Fibroblast of skin of back (primary cell): Measurements from ENCODE around the gene MED23. TPM values are rescaled to one million over a fixed set of nuclear protein-coding genes. Genes with fewer than 3 reads are reported as not detected.

ENCODE experiments used
- DNase-seq: peaks from one replicate; pipeline ENCODE4 v3.0.0-alpha.2; 2013
- polyA plus RNA-seq, 2 experiments: library from polyadenylated mRNA; unstranded; fragments of 120-200 nt; gene quantifications; one replicate each; pipeline ENCODE4 v1.2.1, GENCODE V29; 2013; ENCODE audit not compliant: insufficient read length in 2 of 2

Gene MED23, protein sequence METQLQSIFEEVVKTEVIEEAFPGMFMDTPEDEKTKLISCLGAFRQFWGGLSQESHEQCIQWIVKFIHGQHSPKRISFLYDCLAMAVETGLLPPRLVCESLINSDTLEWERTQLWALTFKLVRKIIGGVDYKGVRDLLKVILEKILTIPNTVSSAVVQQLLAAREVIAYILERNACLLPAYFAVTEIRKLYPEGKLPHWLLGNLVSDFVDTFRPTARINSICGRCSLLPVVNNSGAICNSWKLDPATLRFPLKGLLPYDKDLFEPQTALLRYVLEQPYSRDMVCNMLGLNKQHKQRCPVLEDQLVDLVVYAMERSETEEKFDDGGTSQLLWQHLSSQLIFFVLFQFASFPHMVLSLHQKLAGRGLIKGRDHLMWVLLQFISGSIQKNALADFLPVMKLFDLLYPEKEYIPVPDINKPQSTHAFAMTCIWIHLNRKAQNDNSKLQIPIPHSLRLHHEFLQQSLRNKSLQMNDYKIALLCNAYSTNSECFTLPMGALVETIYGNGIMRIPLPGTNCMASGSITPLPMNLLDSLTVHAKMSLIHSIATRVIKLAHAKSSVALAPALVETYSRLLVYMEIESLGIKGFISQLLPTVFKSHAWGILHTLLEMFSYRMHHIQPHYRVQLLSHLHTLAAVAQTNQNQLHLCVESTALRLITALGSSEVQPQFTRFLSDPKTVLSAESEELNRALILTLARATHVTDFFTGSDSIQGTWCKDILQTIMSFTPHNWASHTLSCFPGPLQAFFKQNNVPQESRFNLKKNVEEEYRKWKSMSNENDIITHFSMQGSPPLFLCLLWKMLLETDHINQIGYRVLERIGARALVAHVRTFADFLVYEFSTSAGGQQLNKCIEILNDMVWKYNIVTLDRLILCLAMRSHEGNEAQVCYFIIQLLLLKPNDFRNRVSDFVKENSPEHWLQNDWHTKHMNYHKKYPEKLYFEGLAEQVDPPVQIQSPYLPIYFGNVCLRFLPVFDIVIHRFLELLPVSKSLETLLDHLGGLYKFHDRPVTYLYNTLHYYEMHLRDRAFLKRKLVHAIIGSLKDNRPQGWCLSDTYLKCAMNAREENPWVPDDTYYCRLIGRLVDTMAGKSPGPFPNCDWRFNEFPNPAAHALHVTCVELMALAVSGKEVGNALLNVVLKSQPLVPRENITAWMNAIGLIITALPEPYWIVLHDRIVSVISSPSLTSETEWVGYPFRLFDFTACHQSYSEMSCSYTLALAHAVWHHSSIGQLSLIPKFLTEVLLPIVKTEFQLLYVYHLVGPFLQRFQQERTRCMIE (N-terminal part only)
- 14.5 TPM for polyA plus RNA-seq (2013, experiment 1 of 2; ENCODE audit: insufficient read length)
- 14.5 TPM for polyA plus RNA-seq (2013, experiment 2 of 2; ENCODE audit: insufficient read length)

DNA sequence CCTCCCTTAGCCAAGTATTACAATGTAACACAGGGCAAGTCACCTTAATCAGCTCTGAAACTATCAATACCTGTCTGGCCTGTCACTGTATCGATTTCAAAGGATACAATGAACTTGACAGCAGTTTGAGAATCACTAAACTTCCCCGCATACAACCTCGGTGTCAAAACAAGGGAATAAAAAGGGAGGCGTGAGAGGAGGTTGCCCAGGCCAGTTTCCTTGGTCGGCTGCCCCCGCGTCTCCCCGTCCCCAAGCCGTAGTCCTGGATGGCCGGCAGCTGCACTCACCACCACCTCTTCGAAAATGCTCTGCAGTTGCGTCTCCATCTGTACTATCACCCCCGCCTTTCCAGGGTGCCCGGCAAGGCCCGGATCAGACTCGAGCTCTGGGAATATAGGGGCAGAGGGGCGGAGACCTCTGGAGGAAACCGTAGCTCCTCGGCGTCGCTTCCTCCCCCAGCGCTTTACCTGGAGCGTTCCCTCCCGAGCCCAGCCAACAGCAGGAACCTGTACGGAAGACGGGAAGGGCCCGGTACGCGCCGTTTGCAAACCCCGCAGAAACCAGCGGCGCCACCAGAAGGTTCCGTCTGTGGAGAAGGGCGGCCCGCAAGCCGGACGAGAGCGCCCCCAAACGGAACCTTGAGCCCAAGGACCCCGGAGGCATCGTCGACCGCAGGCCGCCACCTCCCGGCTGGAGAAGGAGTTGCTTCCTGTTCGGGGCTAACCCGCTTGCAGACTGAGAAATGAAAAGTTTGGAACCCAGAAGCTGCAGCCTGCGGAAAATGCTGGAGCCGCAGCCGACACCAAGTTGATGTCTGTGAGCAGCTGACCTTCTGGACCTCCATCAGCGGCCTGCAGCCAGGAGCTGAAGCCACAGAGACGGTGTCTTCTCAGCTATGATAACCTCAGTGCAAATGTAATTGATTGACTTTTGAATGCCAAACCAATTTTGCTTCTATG is at the start of gene MED23:
Gene MED23 (minus strand): TSS at position 519 of the 959 bp plus-strand sequence. CDS start 193 bp downstream, at position 326.
- DNase-seq: peak; percentile 92

DNA sequence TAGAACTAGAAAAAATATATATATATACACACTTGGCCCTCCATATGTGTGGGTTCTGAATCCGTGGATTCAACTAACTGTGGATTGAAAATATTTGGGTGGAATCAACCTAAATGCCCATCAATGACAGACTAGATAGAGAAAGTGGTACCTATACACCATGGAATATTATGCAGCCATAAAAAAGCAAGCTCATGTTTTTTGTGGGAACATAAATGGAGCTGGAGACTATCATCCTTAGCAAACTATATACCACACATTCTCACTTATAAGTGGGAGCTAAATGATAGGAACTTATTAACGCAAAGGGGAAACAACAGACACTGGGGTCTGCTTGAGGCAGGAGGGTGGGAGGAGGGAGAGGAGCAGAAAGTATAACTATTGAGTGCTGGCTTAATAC is 45.1 kb upstream of the MED23 start:
- DNase-seq: no peak

DNA sequence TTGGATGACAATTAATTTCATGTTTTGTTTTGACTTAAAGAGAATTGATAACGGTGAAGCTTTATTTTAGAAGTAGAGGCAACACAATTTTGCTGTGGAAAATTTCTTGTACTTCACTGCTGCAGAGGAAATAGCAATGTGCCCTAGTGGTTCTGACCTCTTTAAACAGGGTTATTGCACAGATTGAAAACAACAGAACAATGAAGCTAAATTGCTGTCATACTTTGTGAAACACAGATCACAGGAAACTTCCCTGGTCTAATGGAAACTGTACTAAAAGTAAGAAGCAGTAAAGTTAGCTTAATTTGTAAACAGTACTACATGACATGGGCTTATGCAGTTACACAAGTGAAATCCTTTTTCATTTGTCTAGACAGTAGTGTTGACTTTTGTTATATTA is 41.8 kb upstream of the MED23 start:
- no peak for DNase-seq

DNA sequence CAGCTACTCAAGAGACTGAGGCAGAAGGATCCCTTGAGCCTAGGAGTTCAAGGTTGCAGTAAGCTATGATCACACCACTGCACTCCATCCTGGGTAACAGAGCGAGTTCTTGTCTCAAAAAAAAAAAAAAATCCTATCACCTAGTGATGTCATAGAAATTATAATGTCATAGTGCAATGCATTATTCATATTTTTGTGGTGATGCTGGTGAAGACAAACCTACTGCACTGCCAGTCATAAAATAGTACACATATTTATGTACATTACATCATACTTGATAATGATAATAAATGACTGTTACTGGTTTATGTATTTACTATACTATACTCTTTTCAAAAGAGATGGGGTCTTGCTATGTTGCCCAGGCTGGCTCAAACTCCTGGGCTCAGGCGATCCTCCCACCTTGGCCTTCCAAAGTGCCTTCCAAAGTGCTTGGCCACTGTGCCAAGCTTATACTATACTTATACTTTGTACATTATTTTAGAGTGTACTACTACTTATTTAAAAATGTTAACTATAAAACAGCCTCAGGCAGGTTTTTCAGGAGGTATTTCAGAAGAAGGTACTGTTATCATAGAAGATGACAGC is 35.6 kb upstream of the MED23 start:
- DNase-seq: no peak

DNA sequence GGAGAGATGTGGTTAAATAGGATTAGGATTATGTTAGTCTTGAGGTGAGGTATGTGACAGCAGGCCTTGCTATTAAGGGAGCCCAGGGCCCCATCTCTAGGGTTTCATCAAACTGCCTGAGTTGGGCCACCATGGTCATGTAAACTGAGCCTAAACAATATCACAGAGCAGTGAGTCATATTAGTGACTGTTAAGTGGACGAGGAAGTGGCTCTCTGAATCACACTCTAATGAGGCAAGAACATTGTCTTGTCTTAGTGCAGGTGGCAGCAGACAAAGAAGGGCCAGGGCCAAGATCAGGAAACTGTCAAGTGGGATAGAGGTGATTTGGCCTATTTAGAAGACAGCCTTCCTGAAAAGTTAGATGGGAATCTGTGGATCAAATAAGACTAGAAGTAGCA is 32.2 kb upstream of the MED23 start:
- peak; percentile 23 for DNase-seq

DNA sequence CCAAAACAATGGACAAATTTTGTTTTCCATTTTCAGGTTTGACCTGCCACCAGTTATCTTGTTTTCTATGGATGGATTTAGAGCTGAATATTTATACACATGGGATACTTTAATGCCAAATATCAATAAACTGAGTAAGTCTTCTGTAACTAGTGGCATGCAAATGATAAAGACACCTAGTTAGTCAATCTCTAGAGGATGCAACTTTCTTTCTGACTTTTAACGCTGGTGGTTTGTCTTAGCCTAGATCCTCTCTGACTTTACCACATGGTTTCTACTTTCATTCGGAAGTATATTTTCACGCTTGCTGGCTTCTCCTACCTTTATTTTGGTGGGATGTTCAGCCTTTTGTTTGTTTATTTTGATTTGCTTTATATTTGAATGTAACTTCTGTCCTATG is 30.2 kb upstream of the MED23 start:
- no peak for DNase-seq

DNA sequence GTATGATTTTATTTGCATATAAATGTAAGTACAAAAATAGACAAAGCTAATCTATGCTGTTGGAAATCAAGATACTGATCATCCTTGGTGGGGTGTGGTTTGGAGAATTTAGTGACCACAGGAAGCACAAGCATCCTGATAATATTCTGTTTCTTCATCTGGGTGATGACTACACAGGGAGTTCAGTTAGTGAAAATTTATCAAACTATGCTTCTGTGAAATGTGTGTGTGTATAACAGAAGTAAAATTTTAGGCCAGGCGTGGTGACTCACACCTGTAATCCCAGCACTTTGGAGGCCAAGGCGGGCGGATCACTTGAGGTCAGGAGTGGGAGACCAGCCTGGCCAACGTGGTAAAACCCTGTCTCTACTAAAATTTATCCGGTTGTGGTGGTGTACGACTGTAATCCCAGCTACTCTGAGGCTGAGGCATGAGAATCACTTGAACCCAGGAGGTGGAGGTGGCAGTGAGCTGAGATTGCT is 29.6 kb upstream of the MED23 start:
- peak; percentile 7 for DNase-seq

DNA sequence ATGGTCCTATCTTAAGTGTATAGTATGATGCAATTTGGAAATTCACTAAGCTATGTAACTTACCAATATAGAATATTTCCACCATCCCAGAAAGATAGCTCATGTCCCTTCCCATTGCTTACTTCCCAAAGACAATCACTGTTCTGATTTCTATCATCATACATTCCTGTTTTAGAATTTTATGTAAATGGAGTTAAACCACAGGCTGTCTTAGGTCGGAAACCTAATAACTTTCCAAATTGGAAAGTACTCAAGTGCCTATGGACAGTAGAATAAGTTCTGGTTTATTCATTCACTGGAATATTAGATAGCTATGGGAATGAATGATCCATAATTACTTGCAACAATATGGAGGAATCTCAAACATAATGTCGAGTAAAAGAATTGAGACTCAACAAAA is 29.2 kb upstream of the MED23 start:
- no peak for DNase-seq

DNA sequence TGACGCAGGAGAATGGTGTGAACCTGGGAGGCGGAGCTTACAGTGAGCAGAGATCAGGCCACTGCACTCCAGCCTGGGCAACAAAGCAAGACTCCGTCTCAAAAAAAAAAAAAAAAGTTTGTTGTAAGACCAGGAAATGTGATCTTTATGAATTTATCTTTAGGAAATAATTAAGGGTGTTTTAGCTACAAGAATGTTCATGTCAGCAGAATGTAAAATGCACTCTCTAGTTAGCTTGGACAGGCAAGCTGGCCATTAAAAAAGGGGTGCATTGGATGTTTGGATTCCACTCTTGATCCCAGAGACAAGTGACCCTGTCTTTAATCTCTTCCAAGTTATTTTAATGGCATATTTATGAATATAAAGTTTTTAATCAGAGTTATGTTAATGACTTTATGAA is 28.6 kb upstream of the MED23 start:
- DNase-seq: no peak

DNA sequence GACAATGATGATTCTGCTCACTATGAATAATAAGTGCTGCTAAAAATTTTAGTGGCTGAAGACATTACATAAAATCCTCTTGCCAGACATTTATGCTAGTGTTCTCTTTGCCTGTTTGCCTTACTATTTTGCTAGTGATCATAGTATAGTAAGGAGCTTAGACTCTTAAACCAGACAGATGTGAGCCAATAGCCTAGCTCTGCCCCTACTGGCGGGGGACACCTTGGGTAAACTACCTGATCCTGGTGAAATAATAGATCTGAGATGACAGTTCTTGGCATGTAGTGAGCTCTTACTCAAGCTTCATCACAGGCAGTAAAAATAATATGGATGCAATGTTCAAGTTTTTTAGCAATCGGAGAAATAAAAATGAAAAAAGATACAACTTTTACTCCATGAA is 27.9 kb upstream of the MED23 start:
- no peak for DNase-seq

DNA sequence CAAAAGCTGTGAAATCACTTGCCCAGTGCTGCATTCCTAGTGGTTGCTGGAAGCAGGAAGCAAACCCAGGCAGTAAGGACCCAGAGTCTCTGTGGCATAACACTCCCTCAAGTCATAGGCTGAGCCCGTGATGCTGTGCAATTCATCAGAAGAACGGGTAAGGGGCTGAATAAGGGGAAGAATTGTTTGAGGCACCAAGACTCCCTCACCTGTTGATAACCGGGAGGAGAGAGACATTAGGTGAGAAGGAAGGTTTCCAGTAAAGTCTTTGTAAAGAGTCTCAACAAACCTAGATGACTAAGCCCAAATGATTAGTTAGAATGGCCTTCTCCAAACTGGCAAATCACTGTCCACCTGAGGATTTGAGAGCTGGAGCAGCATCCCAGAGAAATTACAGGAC is 27.3 kb upstream of the MED23 start:
- no peak for DNase-seq

DNA sequence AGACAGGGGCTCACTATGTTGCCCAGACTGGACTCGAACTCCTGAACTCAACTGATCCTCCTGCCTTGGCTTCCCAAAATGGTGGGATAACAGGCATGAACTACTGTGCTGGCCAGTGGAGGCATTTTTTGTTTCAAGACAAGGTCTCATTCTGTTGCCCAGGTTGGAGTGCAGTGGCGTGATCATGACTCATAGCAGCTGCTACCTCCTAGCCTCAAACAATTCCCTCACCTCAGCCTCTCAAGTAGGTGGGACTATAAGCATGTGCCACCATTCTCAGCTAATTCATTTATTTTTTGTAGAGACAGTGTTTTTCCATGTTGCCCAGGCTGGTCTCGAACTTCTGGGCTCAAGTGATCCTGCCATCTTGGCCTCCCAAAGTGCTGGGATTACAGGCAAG is 26.3 kb upstream of the MED23 start:
- no peak for DNase-seq

DNA sequence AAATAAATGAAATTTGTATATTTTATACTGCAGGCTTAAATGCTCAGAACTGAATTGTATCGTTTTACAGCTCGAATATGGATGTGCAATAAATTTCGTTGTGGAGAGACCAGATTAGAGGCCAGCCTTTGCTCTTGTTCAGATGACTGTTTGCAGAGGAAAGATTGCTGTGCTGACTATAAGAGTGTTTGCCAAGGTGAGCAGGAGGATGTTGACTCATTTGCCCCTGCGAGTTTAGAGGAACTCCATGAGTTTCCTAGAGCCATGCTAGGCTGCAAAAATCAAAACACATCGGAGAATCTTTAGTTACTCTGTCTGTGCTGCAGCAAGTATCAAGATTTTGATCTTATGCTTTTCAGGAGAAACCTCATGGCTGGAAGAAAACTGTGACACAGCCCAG is 24.4 kb upstream of the MED23 start:
- no peak for DNase-seq

DNA sequence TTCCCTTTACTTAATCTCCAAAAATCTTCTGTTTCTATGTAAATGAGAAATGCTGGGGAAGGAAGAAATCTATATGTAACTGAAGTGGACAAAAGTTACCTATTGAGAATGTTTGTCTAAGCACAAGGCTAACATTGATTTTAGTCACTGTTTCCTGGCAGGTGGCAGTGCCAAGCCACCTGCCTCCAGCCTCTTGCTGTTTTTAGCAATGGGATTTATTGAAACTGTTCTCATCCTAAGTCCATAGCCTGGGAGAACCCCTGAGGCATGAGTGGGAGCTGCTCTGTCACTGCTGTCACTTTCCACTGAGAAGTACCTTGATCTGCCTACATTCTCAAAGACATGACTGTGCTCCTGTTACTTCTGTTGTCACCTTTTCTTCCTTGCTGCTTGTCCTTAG is 23.7 kb upstream of the MED23 start:
- no peak for DNase-seq

DNA sequence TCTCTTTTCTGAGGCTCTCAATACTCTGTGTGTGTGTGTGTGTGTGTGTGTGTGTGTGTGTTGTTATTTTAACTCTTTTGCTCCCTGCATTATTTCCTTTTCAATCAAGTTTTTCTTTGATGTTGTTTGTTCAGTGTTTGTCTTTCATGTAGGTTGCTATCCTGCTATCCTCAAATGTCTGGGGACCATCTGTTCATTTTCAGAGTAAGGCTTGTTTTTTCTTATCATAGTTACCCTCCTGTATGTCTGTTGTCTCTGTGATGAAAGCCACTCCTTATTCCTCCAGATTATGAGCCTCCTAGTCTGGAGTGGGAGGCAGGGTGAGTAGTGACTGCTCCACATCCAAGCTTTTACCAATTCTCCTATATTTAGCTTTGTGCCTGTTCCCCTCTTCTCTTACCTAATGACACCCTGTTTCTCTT is 18.2 kb upstream of the MED23 start:
- DNase-seq: no peak

DNA sequence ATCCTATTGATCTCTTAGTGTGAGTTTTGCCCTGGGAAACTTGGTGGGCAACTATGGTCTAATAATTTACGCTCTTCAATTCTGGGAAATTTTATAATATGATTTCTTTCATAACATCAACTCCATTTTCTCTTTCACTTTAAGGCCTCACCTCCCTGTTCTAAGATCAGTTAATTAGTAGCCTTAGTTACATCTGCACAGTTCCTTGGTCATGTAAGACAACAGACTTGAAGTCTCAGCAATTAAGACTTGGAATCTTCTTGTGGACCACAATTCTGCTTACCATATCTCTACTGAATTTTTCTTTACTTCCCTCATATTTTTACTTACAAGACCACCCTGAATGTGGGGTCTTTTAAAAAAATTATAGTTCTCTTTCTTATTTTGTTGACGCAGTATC is 17.8 kb upstream of the MED23 start:
- DNase-seq: no peak

DNA sequence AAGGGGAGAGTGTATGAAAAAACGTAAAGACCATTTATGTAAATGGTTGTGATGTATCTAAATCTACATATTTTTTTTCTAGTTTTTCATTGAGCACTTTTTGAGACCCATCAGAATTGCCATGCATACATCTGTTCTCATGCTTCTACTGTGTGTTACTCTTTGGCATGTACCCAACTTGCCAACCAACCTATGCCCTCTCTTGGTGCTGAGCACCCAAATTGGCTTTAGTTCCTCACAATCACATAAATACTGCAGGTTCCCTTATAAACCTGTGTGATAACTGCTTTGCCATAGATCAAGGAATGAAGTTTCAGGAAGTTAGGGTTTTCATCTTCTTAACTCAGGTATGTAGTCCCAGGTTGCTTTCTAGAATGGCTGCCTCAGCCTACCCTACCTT is 16.9 kb upstream of the MED23 start:
- no peak for DNase-seq

DNA sequence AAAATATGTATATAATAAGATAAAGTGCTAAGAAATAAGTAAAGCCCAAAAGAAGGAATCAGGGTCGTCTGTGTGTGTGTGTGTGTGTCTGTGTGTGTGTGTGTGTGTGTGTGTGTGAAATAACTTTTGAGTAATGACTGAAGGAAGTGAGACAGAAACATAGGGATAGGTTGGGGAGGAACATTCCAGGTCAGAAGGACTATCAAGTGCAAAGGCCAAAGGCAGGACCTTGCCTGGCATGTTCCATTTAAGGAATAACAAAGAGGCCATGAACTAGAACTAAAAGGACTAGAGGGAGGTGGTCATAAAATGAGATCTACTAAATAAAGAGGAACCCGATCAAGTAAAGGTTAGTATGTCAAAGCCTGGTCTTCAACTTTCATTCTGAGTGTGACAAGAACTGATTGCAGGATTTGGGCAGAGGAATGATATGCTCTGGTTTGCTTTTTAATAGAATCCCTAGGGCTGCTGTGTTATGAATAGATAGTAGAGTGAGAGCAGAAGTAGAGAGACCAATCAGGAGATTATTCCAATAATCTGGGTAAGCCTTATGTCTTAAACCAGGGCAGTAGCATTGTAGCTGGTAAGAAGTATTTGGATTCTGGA is 15.9 kb upstream of the MED23 start:
- DNase-seq: no peak

DNA sequence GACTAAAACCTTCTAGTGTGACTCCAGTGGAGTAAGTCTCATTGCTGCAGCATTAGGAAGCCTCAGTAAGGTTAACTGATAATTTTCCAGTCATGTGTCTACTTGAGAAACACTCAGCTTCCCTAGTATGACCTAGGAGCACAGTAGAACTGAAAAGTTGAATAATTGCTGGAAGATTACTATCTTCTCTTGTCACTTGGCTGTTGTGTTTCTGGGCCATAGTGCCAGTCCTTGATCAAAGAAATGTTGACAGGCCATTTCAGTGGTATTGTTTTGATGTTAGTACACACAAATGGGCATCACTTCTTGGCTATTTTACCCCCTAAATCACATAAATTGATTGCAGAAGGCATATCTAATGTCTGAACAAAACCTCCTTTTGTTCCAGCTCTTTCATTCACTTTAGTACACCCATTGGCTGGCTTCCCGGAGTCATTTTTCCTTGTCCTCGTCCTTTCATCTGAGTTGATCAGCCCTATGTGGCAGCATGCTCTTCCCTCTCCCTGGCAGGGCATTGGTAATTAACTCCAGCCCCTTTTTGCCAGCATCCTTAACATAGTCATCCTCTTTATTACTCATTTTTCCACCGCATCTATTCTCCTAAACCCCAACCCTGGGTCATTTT is 15.1 kb upstream of the MED23 start:
- no peak for DNase-seq

DNA sequence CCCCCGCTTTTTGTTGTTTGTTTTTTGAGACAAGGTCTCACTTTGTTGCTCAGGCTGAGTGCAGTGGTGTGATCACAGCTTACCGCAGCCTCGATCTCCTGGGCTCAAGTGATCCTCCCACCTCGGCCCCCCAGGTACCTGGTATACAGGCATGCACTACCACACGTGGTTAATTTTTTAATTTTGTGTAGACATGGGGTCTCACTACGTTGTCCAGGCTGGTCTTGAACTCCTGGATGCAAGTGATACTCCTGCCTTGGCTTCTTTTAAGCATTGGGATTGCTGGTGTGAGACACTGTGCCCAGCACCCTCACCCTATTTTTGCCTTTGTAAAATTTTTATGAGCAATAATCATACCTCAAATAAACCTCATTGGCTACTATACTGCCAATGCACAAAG is 14.5 kb upstream of the MED23 start:
- no peak for DNase-seq
